GM12873 (cell line): ENCODE results near the gene PTX4.

ENCODE experiments used
- TF ChIP-seq, protein P1 (sequence below): IDR thresholded peaks from 2 replicates; pipeline ENCODE4 v1.5.1; 2012; ENCODE audit warnings: low read depth, mild to moderate bottlenecking, moderate library complexity, low read length, control low read depth; ENCODE audit not compliant: insufficient read depth; ENCODE audit errors: missing control alignments

The PTX4 gene

DNA sequence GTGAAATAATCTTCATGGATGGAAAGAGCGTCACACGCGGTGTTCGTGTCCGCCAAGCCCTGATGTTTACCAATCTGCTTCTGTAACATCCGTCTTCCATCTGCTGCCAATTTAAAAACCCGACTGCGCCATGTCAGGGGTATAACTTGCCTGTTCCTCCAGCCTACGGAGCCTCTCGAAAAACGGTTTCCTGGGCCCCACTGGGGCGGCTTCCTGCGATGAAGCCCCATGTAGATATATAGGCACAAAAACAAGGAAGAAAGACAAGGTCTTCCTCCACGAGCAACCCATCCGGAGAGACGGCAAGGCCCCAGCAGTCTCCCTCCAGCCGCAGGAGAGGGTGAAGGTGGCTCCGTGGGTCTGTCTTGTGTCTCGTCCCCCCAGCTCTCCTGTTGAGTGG is at the start of gene PTX4:
Gene PTX4, minus strand, starts transcription at position 326 of the 400 bp plus-strand sequence. Its CDS starts 35 bp downstream, at position 291.
- TF ChIP-seq, protein P1, sequence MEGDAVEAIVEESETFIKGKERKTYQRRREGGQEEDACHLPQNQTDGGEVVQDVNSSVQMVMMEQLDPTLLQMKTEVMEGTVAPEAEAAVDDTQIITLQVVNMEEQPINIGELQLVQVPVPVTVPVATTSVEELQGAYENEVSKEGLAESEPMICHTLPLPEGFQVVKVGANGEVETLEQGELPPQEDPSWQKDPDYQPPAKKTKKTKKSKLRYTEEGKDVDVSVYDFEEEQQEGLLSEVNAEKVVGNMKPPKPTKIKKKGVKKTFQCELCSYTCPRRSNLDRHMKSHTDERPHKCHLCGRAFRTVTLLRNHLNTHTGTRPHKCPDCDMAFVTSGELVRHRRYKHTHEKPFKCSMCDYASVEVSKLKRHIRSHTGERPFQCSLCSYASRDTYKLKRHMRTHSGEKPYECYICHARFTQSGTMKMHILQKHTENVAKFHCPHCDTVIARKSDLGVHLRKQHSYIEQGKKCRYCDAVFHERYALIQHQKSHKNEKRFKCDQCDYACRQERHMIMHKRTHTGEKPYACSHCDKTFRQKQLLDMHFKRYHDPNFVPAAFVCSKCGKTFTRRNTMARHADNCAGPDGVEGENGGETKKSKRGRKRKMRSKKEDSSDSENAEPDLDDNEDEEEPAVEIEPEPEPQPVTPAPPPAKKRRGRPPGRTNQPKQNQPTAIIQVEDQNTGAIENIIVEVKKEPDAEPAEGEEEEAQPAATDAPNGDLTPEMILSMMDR: no peak

DNA sequence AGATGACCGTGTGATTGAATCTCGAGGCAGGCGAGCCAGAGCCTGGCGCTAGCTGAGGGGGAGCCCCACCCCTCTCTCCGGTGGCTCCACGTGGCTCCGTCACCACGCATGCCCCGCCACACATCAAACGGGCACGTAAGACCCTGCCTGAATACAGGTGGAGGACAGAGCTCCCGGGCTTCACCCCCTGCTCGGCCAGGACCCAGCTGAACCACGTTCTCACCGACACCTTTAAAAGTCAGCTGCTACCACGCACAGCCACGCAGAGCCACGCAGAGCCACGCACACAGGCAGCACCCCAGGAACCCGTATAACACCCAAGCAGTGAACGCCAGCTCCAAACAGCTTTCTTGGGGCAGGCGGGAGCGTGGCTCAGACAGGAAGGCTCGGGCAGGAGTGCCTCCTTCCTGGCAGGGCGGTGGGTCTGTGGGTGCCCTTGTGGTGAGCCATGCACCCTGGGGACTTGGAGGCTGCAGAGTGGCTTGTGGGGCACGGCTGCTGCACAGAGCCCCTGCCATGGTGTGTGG is 49.1 kb upstream of the PTX4 start:
- TF ChIP-seq, protein P1: no peak

- TF ChIP-seq, protein P1: no peak
These were observed 48.4 kb upstream of the PTX4 start for GRCh38 chr16:1537138-1537577.

- TF ChIP-seq, protein P1: no peak
These were observed 47.9 kb upstream of the PTX4 start for GRCh38 chr16:1536601-1537000.

DNA sequence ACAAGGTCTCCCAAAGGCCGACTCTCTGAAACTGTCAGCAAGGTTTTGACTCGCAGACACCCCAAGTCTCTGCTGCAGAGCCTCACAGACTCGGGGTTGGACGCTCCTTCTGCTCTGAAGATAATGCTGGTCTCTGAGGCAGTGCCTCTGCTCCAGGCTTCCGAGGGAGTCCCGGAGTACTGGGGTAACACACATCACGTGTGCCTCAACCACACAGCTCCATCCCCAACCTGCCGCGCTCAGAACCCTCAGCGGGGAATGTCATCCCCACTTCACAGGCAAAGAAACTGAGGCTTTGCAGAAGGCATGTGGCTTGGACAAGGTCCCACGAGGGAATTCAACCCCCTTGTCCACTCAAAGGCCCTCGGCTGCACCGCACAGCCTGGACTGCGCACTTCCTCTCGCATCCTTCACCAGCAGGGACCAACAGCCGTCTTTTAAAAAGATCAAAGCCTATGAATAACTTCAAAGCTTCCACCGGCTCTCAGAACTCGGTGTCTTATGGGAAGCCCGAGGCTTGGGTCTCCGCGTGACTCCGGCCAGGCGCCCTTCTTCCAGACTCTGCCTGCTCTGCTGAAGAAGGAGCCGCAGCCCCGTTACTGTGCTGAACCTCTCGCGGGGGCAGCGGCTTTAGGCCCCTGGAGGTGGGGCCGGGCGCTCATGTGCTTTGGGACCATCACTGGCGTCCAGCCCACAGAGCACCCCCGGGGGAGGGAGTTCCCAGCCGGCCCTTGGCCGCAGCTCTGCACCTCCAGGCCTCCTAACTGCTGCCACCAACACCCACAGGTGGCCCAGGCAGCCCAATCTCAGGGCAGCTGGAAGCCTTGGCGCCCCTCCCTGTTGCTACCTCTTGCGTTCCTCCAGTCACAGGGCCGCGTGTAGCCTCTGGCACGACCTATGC is 46.9 kb upstream of the PTX4 start:
- TF ChIP-seq, protein P1: no peak

DNA sequence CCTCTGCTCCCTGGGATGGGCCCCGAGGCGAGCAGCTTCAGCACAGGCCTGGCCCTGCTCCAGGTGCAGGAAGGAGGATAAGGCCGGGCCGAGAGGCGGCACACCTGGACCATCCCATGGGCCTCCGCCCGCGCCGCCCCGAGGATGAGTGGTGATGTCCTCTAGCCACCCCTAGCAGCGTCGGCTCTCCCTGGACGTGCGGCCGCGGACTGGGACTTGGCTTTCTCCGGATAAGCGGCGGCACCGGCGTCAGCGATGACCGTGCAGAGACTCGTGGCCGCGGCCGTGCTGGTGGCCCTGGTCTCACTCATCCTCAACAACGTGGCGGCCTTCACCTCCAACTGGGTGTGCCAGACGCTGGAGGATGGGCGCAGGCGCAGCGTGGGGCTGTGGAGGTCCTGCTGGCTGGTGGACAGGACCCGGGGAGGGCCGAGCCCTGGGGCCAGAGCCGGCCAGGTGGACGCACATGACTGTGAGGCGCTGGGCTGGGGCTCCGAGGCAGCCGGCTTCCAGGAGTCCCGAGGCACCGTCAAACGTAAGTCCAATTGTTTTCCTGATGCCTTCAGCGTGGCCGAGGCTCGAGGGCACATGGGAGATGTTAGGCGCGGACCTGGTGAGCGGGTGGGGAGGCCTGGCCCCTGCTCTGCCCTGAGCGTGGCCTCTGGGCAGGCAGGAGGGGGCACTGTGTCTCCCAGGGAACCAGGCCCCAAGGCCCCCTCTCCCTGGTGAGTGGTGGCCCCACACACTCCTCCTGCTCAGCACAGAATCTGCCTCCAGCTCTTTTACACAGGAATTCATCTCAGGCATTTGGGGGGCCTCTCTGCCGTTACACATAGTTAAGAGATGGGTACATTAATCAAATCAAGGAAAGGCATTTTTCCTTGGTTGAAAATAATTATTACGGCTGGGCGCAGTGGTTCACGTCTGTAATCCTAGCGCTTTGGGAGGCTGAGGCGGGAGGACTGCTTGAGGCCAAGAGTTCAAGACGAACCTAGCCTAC is 45.6 kb upstream of the PTX4 start:
- TF ChIP-seq, protein P1: no peak
